ENCODE measurements around the gene KRT20. TPM values are rescaled to one million over a fixed set of nuclear protein-coding genes. Genes with fewer than 3 reads are reported as not detected.

The KRT20 gene
- total and polyA plus RNA-seq, 2 of the 4 experiments (the other 2 are of a cell fraction), result not detected

DNA sequence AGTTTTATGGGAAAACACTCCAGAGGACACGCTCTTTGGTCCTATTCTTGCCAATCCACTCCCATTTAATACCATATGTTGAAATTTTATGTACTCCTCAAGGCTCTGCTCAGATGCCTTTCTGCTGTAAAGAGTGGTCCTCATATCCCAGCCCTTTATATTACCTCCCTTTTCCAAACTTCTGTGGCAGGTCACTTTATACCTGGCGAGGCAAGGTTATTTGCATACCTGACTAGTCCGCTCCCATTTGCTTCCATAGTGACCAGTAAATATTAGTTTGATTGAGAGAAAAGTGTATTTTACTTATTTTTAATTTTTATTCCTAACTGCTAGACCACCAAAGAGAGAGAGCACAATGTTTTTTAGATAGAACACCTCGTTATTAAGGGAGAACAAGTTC, 35.3 kb downstream of the KRT20 start:
- peak overlapping the region; percentile 55 for H2BK15ac ChIP-seq (ENCODE audit: low read depth, low read length)
- H3K14ac ChIP-seq (replicated peaks; ENCODE audit: low read depth, low read length), result peak overlapping the region; percentile 6; the same call in 1 of the 2 replicates
- POLR2A ChIA-PET (ENCODE audit: unreplicated experiment), result no interaction called here
- H3K36me3 ChIP-seq (ENCODE audit: control insufficient read depth, insufficient read depth, low read length), result no peaks in the 10 kb centered on the region
- H3K18ac ChIP-seq (ENCODE audit: low read depth, low read length), result peak overlapping the region; percentile 80
- H2AK9ac ChIP-seq (replicated peaks; ENCODE audit: low read depth, low read length, poor library complexity), result no peak overlapping the region
- no peak overlapping the region for H3K4me3 ChIP-seq (ENCODE audit: insufficient read depth, low read depth, low read length)
- H2BK20ac ChIP-seq (ENCODE audit: low read depth, low read length), result peak overlapping the region; percentile 35; the same call in 1 of the 2 replicates
- H3K27me3 ChIP-seq (ENCODE audit: control insufficient read depth, insufficient read depth, low read length), result no peaks in the 10 kb centered on the region
- H3K23ac ChIP-seq (ENCODE audit: low read depth, low read length), result no peak overlapping the region
- H4K20me1 ChIP-seq (ENCODE audit: insufficient read depth, low read length), result no peaks in the 10 kb centered on the region
- peaks cover 13% of the 10 kb centered on the region for H3K4me1 ChIP-seq (ENCODE audit: control insufficient read depth, insufficient read depth, low read length)
- peak overlapping the region; percentile 50; the same call in 1 of the 2 replicates for H4K5ac ChIP-seq (ENCODE audit: low read depth, low read length)
- H2AK5ac ChIP-seq (ENCODE audit: low read depth, low read length), result peak overlapping the region; percentile 61; the same call in 1 of the 2 replicates
- DNase-seq (no peak), ATAC-seq (ENCODE audit: low read depth) (no peak)
- H3K9me3 ChIP-seq (ENCODE audit: control insufficient read depth, insufficient read depth, low read length), result no peaks in the 10 kb centered on the region
- in situ Hi-C loops (cut with MboI; ENCODE audit: low sequenced_read_pairs), result no loop called here
- H3K27ac ChIP-seq (ENCODE audit: insufficient read depth, low read length), result peak overlapping the region; percentile 60
- no peak overlapping the region for H3K9ac ChIP-seq (ENCODE audit: low read depth, low read length)
- peak overlapping the region; percentile 1; the same call in 1 of the 2 replicates for H3K56ac ChIP-seq (ENCODE audit: extremely low read depth, insufficient read depth, low read length)
- no TSS peak for BruUV-seq (replicated peaks)
- intact Hi-C loops (cut with micrococcal nuclease), result no loop called here
- dilution Hi-C loops (cut with HindIII; ENCODE audit: low sequenced_read_pairs, unreplicated experiment), result no loop called here
- H4K91ac ChIP-seq (ENCODE audit: insufficient read depth, low read depth, low read length), result no peak overlapping the region
- H3K4ac ChIP-seq (ENCODE audit: low read depth, low read length), result peak overlapping the region; percentile 48; the same call in 1 of the 2 replicates
- no peak overlapping the region for H3K4me2 ChIP-seq (ENCODE audit: low read depth, low read length)
- TF ChIP-seq, protein P1, sequence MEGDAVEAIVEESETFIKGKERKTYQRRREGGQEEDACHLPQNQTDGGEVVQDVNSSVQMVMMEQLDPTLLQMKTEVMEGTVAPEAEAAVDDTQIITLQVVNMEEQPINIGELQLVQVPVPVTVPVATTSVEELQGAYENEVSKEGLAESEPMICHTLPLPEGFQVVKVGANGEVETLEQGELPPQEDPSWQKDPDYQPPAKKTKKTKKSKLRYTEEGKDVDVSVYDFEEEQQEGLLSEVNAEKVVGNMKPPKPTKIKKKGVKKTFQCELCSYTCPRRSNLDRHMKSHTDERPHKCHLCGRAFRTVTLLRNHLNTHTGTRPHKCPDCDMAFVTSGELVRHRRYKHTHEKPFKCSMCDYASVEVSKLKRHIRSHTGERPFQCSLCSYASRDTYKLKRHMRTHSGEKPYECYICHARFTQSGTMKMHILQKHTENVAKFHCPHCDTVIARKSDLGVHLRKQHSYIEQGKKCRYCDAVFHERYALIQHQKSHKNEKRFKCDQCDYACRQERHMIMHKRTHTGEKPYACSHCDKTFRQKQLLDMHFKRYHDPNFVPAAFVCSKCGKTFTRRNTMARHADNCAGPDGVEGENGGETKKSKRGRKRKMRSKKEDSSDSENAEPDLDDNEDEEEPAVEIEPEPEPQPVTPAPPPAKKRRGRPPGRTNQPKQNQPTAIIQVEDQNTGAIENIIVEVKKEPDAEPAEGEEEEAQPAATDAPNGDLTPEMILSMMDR (conservative IDR thresholded peaks at IDR 0.05; ENCODE audit: low read depth, low read length), result no peak
- TF ChIP-seq SMC3 (IDR thresholded peaks at IDR 0.05; ENCODE audit: low read depth, low read length) (no peak), CHD1 (IDR thresholded peaks at IDR 0.05; ENCODE audit: low read depth, low read length) (no peak), MAZ (IDR thresholded peaks at IDR 0.05; ENCODE audit: borderline replicate concordance, low read depth, low read length) (no peak), MXI1 (IDR thresholded peaks at IDR 0.05; ENCODE audit: borderline replicate concordance, low read depth, low read length) (no peak), RAD21 (IDR thresholded peaks at IDR 0.05; ENCODE audit: low read length) (no peak), BHLHE40 (IDR thresholded peaks at IDR 0.05; ENCODE audit: low read depth, low read length) (no peak), CEBPB (IDR thresholded peaks at IDR 0.05; ENCODE audit: low read depth, low read length) (no peak), MAFK (IDR thresholded peaks at IDR 0.05; ENCODE audit: low read depth, low read length) (no peak), RCOR1 (IDR thresholded peaks at IDR 0.05; ENCODE audit: insufficient replicate concordance, low read length) (no peak), NFE2L2 (IDR thresholded peaks at IDR 0.05; ENCODE audit: low read depth, low read length) (no peak), RFX5 (IDR thresholded peaks at IDR 0.05; ENCODE audit: low read depth, low read length) (no peak), POLR2A (IDR thresholded peaks at IDR 0.05; ENCODE audit: low read depth, low read length) (no peak), FOS (IDR thresholded peaks at IDR 0.05; ENCODE audit: low read depth, low read length) (no peak)
- TF ChIP-seq, protein P2, sequence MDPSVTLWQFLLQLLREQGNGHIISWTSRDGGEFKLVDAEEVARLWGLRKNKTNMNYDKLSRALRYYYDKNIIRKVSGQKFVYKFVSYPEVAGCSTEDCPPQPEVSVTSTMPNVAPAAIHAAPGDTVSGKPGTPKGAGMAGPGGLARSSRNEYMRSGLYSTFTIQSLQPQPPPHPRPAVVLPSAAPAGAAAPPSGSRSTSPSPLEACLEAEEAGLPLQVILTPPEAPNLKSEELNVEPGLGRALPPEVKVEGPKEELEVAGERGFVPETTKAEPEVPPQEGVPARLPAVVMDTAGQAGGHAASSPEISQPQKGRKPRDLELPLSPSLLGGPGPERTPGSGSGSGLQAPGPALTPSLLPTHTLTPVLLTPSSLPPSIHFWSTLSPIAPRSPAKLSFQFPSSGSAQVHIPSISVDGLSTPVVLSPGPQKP (IDR thresholded peaks at IDR 0.05; ENCODE audit: borderline replicate concordance, low read depth, low read length), result no peak
- TF ChIP-seq, protein P3, sequence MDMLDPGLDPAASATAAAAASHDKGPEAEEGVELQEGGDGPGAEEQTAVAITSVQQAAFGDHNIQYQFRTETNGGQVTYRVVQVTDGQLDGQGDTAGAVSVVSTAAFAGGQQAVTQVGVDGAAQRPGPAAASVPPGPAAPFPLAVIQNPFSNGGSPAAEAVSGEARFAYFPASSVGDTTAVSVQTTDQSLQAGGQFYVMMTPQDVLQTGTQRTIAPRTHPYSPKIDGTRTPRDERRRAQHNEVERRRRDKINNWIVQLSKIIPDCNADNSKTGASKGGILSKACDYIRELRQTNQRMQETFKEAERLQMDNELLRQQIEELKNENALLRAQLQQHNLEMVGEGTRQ (IDR thresholded peaks at IDR 0.05; ENCODE audit: low read depth, low read length), result no peak
- peak overlapping the region; percentile 28; the same call in 1 of the 2 replicates for H2BK120ac ChIP-seq (ENCODE audit: low read depth, low read length)
- peaks cover 0 to 4% of the 10 kb centered on the region in 2 experiments; a peak in 1 of 4 replicates for H3K79me1 ChIP-seq (ENCODE audit: low read depth in 1 of 2, low read length in 2 of 2)
- WGBS, 2 experiments (ENCODE audit: extremely low coverage in 2 of 2, insufficient read length in 1 of 2), result no CpG with 5 or more reads among the region's 4 CpGs
- H3K9me1 ChIP-seq (ENCODE audit: insufficient read depth, low read length), result 0 out of 2 replicates have a peak, but pooled peaks cover 2% of the 10 kb centered on the region
- H2AFZ ChIP-seq (replicated peaks; ENCODE audit: low read length, poor library complexity), result no peak overlapping the region
- CTCF ChIA-PET, result no interaction called here
- H4K8ac ChIP-seq (ENCODE audit: low read depth in 2 of 2, low read length in 2 of 2), result peak overlapping the region; percentile 26 to 80; a peak in 3 of 4 replicates
- peak overlapping the region; percentile 83 for H2BK5ac ChIP-seq (ENCODE audit: low read depth, low read length, poor library complexity, severe bottlenecking)
